K562 (cell line): ENCODE data around the gene INCA1. TPM values are rescaled to one million over a fixed set of nuclear protein-coding genes. Genes with fewer than 3 reads are reported as not detected.
A peak's percentile ranks its signal among the peaks of the same experiment; 100 is the strongest.

Source experiments
- CCNT2 ChIP-seq: IDR thresholded peaks from 2 replicates; pipeline ENCODE4 v1.6.1; 2011; ENCODE audit warnings: borderline replicate concordance, low read depth, mild to moderate bottlenecking, moderate library complexity, mixed read lengths, low read length; ENCODE audit not compliant: insufficient read length; ENCODE audit errors: extremely low read depth
- FIP1L1 ChIP-seq: fragments of 200-400 bp; formaldehyde crosslinking; IDR thresholded peaks from 2 replicates; pipeline ENCODE4 v1.6.1; 2018; ENCODE audit warnings: mild to moderate bottlenecking, low read depth, low read length; ENCODE audit not compliant: poor library complexity, severe bottlenecking
- HDAC1 ChIP-seq, 2 experiments: fragments of 450-650 bp; IDR thresholded peaks; 2 replicates each; pipeline ENCODE4 v1.6.1; 2016 to 2017; ENCODE audit warnings: inconsistent platforms in 1 of 2, mild to moderate bottlenecking in 1 of 2, moderate library complexity in 1 of 2
- KDM5B ChIP-seq: fragments of 200-600 bp; sonication (generic); IDR thresholded peaks from 2 replicates; pipeline ENCODE4 v1.6.1; 2012; ENCODE audit warnings: low read depth, mild to moderate bottlenecking, moderate library complexity, low read length, control low read depth, inconsistent platforms; ENCODE audit not compliant: insufficient replicate concordance
- MAFG ChIP-seq: fragments of 450-650 bp; conservative IDR thresholded peaks from 2 replicates; pipeline ENCODE4 v1.6.1; 2016; ENCODE audit warnings: missing genetic modification characterization, missing compliant biosample characterization
- MCM5 ChIP-seq: fragments of 450-650 bp; IDR thresholded peaks from 2 replicates; pipeline ENCODE4 v1.6.1; 2016; ENCODE audit warnings: low read depth
- RBFOX2 ChIP-seq: fragments of 200-400 bp; formaldehyde crosslinking; IDR thresholded peaks from 2 replicates; pipeline ENCODE4 v1.6.1; 2017; ENCODE audit warnings: low read depth, mild to moderate bottlenecking, low read length, moderate library complexity
- TOE1 ChIP-seq, 2 experiments: fragments of 450-650 bp in 1 of 2; sonication (generic) in 1 of 2; formaldehyde crosslinking in 1 of 2; IDR thresholded peaks; 2 replicates each; pipeline versions ENCODE4 v1.7.1 to v1.8.0; 2016 to 2022; ENCODE audit warnings: borderline replicate concordance in 2 of 2, mild to moderate bottlenecking in 2 of 2, antibody characterized with exemption in 1 of 2, inconsistent platforms in 1 of 2, low read depth in 1 of 2, missing genetic modification reagents in 1 of 2, moderate library complexity in 1 of 2
- ZFX ChIP-seq: sonication (generic); formaldehyde crosslinking; IDR thresholded peaks from 2 replicates; pipeline ENCODE4 v1.8.0; 2022; ENCODE audit warnings: mild to moderate bottlenecking, missing genetic modification reagents, moderate library complexity
- ZNF24 ChIP-seq: fragments of 450-650 bp; IDR thresholded peaks from 2 replicates; pipeline ENCODE4 v1.6.1; 2016
- polyA plus RNA-seq, 8 experiments: library from polyadenylated mRNA; depleted of rRNA in 4 of 8; stranded (reverse) in 5 of 8; unstranded in 3 of 8; fragments of >200 nt; fragmentation: Nextera tagmentation in 2 of 8; fragmentation: Illumina TruSeq in 1 of 8; extraction: Ambion mirVana in 2 of 8; extraction: Trizol in 1 of 8; gene quantifications; 2 replicates each; pipeline versions ENCODE4 v1.2.1 to v1.2.3, GENCODE V29; 2011 to 2014; ENCODE audit warnings: inconsistent platforms in 1 of 8, missing spikeins in 1 of 8
- total RNA-seq, 7 experiments: library from RNA; depleted of rRNA in 6 of 7; stranded (reverse); fragments of >200 nt in 6 of 7; fragmentation: Illumina TruSeq in 2 of 7; extraction: Trizol in 2 of 7; gene quantifications; 2 replicates each; pipeline versions ENCODE4 v1.2.1 to v1.2.3, GENCODE V29; 2011 to 2021; ENCODE audit warnings: low replicate concordance in 1 of 7
- TF ChIP-seq, protein P1 (sequence below): fragments of 450-650 bp; IDR thresholded peaks from 2 replicates; pipeline ENCODE4 v1.6.1; 2018; ENCODE audit not compliant: partially characterized antibody
- TF ChIP-seq, protein P2 (sequence below), 3 experiments: fragments of 200-800 bp in 1 of 3; fragments of 250-450 bp in 1 of 3; fragments of 450-650 bp in 1 of 3; sonication (Bioruptor Pico) in 1 of 3; sonication (Bioruptor generic) in 1 of 3; formaldehyde crosslinking in 1 of 3; IDR thresholded peaks; 2 replicates each; pipeline versions ENCODE4 v1.6.1 to v1.8.0; 2016 to 2022; ENCODE audit warnings: mild to moderate bottlenecking in 2 of 3, missing genetic modification characterization in 2 of 3, missing compliant biosample characterization in 1 of 3, moderate library complexity in 1 of 3
- TF ChIP-seq, protein P3 (sequence below): fragments of 200-800 bp; sonication (Bioruptor generic); IDR thresholded peaks from 2 replicates; pipeline ENCODE4 v1.6.1; 2017; ENCODE audit warnings: missing genetic modification characterization, missing compliant biosample characterization
- TF ChIP-seq, protein P4 (sequence below), 2 experiments: IDR thresholded peaks; 2 replicates each; pipeline ENCODE4 v1.6.1; 2011; ENCODE audit warnings: borderline replicate concordance in 1 of 2, control low read depth in 1 of 2, low read depth in 1 of 2, low read length in 1 of 2, mild to moderate bottlenecking in 1 of 2, mixed read lengths in 1 of 2, moderate library complexity in 1 of 2; ENCODE audit not compliant: insufficient read depth in 1 of 2, insufficient read length in 1 of 2, poor library complexity in 1 of 2, severe bottlenecking in 1 of 2; ENCODE audit errors: extremely low read depth in 1 of 2

INCA1 gene
- total and polyA plus RNA-seq, 9 of the 15 experiments (the other 6 are each of a cell fraction or from before 2014, with no cell fraction given) = 0.08 to 0.50 (median 0.13) TPM; not detected in 4

DNA sequence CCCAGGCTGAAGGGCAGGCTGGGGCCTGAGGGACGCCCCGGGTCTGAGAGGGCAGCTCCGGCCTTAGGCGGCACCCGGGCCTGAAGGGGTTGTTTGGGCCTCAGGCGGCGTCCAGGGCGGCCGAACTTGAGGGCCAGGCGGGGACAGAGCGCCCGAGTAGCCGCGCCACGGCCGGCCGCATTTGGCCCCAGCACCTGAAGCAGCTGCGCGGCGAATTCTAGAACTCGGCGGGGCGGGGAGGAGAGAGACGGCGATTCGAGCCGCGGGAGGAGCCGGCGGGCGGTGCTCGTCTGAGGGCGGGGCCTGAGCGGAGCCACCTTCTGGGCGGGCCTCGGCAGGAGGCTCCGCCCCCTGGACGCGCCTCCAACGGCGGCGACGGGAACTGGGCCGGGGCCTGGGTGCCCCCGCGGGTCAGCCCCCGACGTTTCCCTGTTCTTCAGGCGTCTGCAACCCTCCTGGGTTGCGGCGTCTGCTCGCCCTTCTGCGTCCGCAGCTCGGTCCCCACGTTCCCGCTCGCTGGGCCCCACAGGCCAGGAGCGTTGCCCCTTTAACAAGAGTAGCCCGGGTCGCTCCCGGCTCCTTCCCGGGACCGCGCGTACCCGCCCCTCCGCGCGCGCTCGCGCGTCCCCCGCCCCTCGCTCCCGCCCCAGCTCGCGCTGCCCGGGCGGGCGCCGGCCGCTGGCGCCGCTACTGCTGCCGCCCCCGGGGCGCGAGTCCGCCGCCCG, at the start of gene INCA1, which contains the start of gene KIF1C (continued):
- TF ChIP-seq, protein P1, sequence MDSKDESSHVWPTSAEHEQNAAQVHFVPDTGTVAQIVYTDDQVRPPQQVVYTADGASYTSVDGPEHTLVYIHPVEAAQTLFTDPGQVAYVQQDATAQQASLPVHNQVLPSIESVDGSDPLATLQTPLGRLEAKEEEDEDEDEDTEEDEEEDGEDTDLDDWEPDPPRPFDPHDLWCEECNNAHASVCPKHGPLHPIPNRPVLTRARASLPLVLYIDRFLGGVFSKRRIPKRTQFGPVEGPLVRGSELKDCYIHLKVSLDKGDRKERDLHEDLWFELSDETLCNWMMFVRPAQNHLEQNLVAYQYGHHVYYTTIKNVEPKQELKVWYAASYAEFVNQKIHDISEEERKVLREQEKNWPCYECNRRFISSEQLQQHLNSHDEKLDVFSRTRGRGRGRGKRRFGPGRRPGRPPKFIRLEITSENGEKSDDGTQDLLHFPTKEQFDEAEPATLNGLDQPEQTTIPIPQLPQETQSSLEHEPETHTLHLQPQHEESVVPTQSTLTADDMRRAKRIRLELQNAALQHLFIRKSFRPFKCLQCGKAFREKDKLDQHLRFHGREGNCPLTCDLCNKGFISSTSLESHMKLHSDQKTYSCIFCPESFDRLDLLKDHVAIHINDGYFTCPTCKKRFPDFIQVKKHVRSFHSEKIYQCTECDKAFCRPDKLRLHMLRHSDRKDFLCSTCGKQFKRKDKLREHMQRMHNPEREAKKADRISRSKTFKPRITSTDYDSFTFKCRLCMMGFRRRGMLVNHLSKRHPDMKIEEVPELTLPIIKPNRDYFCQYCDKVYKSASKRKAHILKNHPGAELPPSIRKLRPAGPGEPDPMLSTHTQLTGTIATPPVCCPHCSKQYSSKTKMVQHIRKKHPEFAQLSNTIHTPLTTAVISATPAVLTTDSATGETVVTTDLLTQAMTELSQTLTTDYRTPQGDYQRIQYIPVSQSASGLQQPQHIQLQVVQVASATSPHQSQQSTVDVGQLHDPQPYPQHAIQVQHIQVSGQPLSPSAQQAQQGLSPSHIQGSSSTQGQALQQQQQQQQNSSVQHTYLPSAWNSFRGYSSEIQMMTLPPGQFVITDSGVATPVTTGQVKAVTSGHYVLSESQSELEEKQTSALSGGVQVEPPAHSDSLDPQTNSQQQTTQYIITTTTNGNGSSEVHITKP = peak; percentile 42
- TF ChIP-seq ZFX (CRISPR knock-in tag) (peak; percentile 82), CCNT2 (peak; percentile 44), KDM5B (no peak), HDAC1 (IDR thresholded peaks at IDR 0.05) (0 out of 4 replicates have a peak, but pooled peaks of 1 of the 2 experiments have one; percentile 32), FIP1L1 (peak; percentile 11), ZNF24 (no peak), TOE1 (IDR thresholded peaks at IDR 0.05; ENCODE audit: borderline replicate concordance) (peak; percentile 94), TOE1 (CRISPR knock-in tag; IDR thresholded peaks at IDR 0.05; ENCODE audit: borderline replicate concordance, low read depth) (no peak), MAFG (tag) (no peak), MCM5 (no peak), RBFOX2 (peak; percentile 79)
- TF ChIP-seq, protein P2, sequence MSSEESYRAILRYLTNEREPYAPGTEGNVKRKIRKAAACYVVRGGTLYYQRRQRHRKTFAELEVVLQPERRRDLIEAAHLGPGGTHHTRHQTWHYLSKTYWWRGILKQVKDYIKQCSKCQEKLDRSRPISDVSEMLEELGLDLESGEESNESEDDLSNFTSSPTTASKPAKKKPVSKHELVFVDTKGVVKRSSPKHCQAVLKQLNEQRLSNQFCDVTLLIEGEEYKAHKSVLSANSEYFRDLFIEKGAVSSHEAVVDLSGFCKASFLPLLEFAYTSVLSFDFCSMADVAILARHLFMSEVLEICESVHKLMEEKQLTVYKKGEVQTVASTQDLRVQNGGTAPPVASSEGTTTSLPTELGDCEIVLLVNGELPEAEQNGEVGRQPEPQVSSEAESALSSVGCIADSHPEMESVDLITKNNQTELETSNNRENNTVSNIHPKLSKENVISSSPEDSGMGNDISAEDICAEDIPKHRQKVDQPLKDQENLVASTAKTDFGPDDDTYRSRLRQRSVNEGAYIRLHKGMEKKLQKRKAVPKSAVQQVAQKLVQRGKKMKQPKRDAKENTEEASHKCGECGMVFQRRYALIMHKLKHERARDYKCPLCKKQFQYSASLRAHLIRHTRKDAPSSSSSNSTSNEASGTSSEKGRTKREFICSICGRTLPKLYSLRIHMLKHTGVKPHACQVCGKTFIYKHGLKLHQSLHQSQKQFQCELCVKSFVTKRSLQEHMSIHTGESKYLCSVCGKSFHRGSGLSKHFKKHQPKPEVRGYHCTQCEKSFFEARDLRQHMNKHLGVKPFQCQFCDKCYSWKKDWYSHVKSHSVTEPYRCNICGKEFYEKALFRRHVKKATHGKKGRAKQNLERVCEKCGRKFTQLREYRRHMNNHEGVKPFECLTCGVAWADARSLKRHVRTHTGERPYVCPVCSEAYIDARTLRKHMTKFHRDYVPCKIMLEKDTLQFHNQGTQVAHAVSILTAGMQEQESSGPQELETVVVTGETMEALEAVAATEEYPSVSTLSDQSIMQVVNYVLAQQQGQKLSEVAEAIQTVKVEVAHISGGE (CRISPR knock-in tag; IDR thresholded peaks at IDR 0.05) = peak in 1 of 3 experiments; percentile 69; a peak in 1 of 6 replicates
- TF ChIP-seq, protein P3, sequence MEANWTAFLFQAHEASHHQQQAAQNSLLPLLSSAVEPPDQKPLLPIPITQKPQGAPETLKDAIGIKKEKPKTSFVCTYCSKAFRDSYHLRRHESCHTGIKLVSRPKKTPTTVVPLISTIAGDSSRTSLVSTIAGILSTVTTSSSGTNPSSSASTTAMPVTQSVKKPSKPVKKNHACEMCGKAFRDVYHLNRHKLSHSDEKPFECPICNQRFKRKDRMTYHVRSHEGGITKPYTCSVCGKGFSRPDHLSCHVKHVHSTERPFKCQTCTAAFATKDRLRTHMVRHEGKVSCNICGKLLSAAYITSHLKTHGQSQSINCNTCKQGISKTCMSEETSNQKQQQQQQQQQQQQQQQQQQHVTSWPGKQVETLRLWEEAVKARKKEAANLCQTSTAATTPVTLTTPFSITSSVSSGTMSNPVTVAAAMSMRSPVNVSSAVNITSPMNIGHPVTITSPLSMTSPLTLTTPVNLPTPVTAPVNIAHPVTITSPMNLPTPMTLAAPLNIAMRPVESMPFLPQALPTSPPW (CRISPR knock-in tag) = peak; percentile 84
- TF ChIP-seq, protein P4, sequence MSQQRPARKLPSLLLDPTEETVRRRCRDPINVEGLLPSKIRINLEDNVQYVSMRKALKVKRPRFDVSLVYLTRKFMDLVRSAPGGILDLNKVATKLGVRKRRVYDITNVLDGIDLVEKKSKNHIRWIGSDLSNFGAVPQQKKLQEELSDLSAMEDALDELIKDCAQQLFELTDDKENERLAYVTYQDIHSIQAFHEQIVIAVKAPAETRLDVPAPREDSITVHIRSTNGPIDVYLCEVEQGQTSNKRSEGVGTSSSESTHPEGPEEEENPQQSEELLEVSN (IDR thresholded peaks at IDR 0.05; ENCODE audit: borderline replicate concordance in 1 of 2, extremely low read depth in 1 of 2, insufficient read depth in 1 of 2, insufficient read length in 1 of 2, low read depth in 1 of 2, low read length in 1 of 2, poor library complexity in 1 of 2, severe bottlenecking in 1 of 2) = peak; percentile 33 to 44
